SK-N-SH (cell line): ENCODE measurements around the gene TBC1D5. TPM values are rescaled to one million over a fixed set of nuclear protein-coding genes. Genes with fewer than 3 reads are reported as not detected.
"Not testable (repeated sequence)": the region's sequence is repeated elsewhere in the genome, so short reads cannot be mapped to it uniquely, and the experiment has no call there.

Experiments
- CTCF ChIA-PET: fragments of 300-600, 350-600 bp; formaldehyde crosslinking; extraction: SDS; loops from one replicate; lab custom pipeline; 2021; lab: Yijun Ruan, JAX
- POLR2A ChIA-PET: fragments of 350-600 bp; sonication (Branson Sonifier 250); formaldehyde crosslinking; extraction: SDS; loops from one replicate; lab custom pipeline; 2020; ENCODE audit warnings: antibody characterized with exemption, inconsistent platforms; lab: Yijun Ruan, JAX
- DNase-seq: peaks from one replicate; pipeline ENCODE4 v3.0.0; 2012
- H2AFZ ChIP-seq: fragments of 200-600 bp; sonication (generic); 2 replicates; pipeline ENCODE4 v1.8.1; 2016; ENCODE audit warnings: antibody characterized with exemption, mild to moderate bottlenecking, low read depth
- H3F3A ChIP-seq: fragments of 200-600 bp; sonication (generic); replicated peaks from 2 replicates; pipeline ENCODE3; 2016; ENCODE audit warnings: antibody characterized with exemption, mild to moderate bottlenecking; ENCODE audit not compliant: insufficient read depth
- H3K27ac ChIP-seq, 2 experiments: fragments of 200-500 bp in 1 of 2; fragments of 200-600 bp in 1 of 2; sonication (Bioruptor generic) in 1 of 2; sonication (generic), shearing (Covaris generic) in 1 of 2; 2 replicates each; pipeline versions ENCODE4 v1.5.1 to v1.6.1; 2014 to 2016; ENCODE audit warnings: low read depth in 2 of 2, inconsistent platforms in 1 of 2, low read length in 1 of 2, mild to moderate bottlenecking in 1 of 2, mixed read lengths in 1 of 2
- H3K27me3 ChIP-seq: fragments of 200-600 bp; sonication (generic), shearing (Covaris generic); 2 replicates; pipeline ENCODE4 v1.6.1; 2016; ENCODE audit warnings: mixed run types; ENCODE audit not compliant: insufficient read depth
- H3K36me3 ChIP-seq, 2 experiments: fragments of 200-500 bp in 1 of 2; fragments of 200-600 bp in 1 of 2; sonication (Bioruptor generic) in 1 of 2; sonication (generic) in 1 of 2; replicated peaks in 1 of 2; 2 replicates each; pipeline versions ENCODE3 to v1.5.1; 2014 to 2016; ENCODE audit warnings: low read length in 1 of 2, mild to moderate bottlenecking in 1 of 2; ENCODE audit not compliant: insufficient read depth in 2 of 2, control insufficient read depth in 1 of 2
- H3K4me1 ChIP-seq, 2 experiments: fragments of 200-500 bp in 1 of 2; fragments of 200-600 bp in 1 of 2; sonication (Bioruptor generic) in 1 of 2; sonication (generic), shearing (Covaris generic) in 1 of 2; 2 replicates each; pipeline versions ENCODE4 v1.5.1 to v1.6.1; 2014 to 2016; ENCODE audit warnings: low read depth in 1 of 2, low read length in 1 of 2, mixed run types in 1 of 2; ENCODE audit not compliant: insufficient read depth in 2 of 2, control insufficient read depth in 1 of 2
- H3K4me2 ChIP-seq: fragments of 200-600 bp; sonication (generic), shearing (Covaris generic); 2 replicates; pipeline ENCODE4 v1.6.1; 2017; ENCODE audit warnings: mixed run types
- H3K4me3 ChIP-seq, 2 experiments: fragments of 200-500 bp in 1 of 2; fragments of 200-600 bp in 1 of 2; sonication (Bioruptor generic) in 1 of 2; sonication (generic), shearing (Covaris generic) in 1 of 2; 2 replicates each; pipeline versions ENCODE4 v1.5.1 to v1.8.1; 2014 to 2016; ENCODE audit warnings: low read depth in 2 of 2, inconsistent platforms in 1 of 2, low read length in 1 of 2, mild to moderate bottlenecking in 1 of 2, mixed read lengths in 1 of 2, moderate library complexity in 1 of 2
- H3K79me2 ChIP-seq: fragments of 200-600 bp; sonication (generic); 2 replicates; pipeline ENCODE4 v1.8.1; 2017; ENCODE audit warnings: mild to moderate bottlenecking; ENCODE audit not compliant: insufficient read depth
- H3K9ac ChIP-seq: fragments of 200-600 bp; sonication (generic); 2 replicates; pipeline ENCODE4 v1.6.1; 2017; ENCODE audit warnings: mixed run types
- H3K9me2 ChIP-seq: fragments of 200-600 bp; sonication (generic); 2 replicates; pipeline ENCODE4 v1.6.1; 2017; ENCODE audit warnings: mixed run types
- H3K9me3 ChIP-seq: fragments of 200-600 bp; sonication (generic); 2 replicates; pipeline ENCODE4 v1.6.1; 2017; ENCODE audit warnings: mixed run types, mild to moderate bottlenecking, moderate library complexity
- H4K20me1 ChIP-seq: fragments of 200-600 bp; sonication (generic); 2 replicates; pipeline ENCODE4 v1.6.1; 2017; ENCODE audit warnings: mild to moderate bottlenecking, mixed run types; ENCODE audit not compliant: insufficient read depth
- CHD2 ChIP-seq: fragments of 150-350 bp; IDR thresholded peaks from 2 replicates; pipeline ENCODE4 v1.6.1; 2018; ENCODE audit warnings: low read length; ENCODE audit not compliant: partially characterized antibody
- ELF1 ChIP-seq: IDR thresholded peaks from 2 replicates; pipeline ENCODE4 v1.4.0; 2012
- EP300 ChIP-seq, 2 experiments: IDR thresholded peaks; 2 replicates each; pipeline versions ENCODE4 v1.4.0 to v1.6.1; 2012; ENCODE audit warnings: borderline replicate concordance in 1 of 2, low read depth in 1 of 2, low read length in 1 of 2
- FOSL2 ChIP-seq: IDR thresholded peaks from 2 replicates; pipeline ENCODE4 v1.4.0; 2012; ENCODE audit warnings: low read depth, mild to moderate bottlenecking, moderate library complexity, borderline replicate concordance
- GABPA ChIP-seq: IDR thresholded peaks from 2 replicates; pipeline ENCODE4 v1.4.0; 2012; ENCODE audit warnings: low read depth, mild to moderate bottlenecking
- GATA2 ChIP-seq: sonication (generic); formaldehyde crosslinking; IDR thresholded peaks from 2 replicates; pipeline ENCODE4 v1.5.0; 2020; ENCODE audit warnings: mild to moderate bottlenecking, missing genetic modification reagents
- JUND ChIP-seq: IDR thresholded peaks from 2 replicates; pipeline ENCODE4 v1.4.0; 2012
- RCOR1 ChIP-seq: fragments of 150-350 bp; IDR thresholded peaks from 2 replicates; pipeline ENCODE4 v1.6.1; 2017; ENCODE audit warnings: antibody characterized with exemption, low read length
- RFX5 ChIP-seq: IDR thresholded peaks from 2 replicates; pipeline ENCODE4 v1.6.1; 2012; ENCODE audit warnings: mild to moderate bottlenecking, improper control_type of control experiment, low read length
- TCF12 ChIP-seq: IDR thresholded peaks from 2 replicates; pipeline ENCODE4 v1.4.0; 2012
- TEAD4 ChIP-seq: IDR thresholded peaks from 2 replicates; pipeline ENCODE4 v1.4.0; 2012; ENCODE audit warnings: mild to moderate bottlenecking, borderline replicate concordance; ENCODE audit not compliant: insufficient read depth
- WGBS: methylation state at CpG from one replicate; pipeline ENCODE4 v1.1.6; 2017; ENCODE audit warnings: low lambda C conversion rate; 5-methylcytosine and 5-hydroxymethylcytosine counted together
- polyA plus RNA-seq, 3 experiments: library from polyadenylated mRNA; depleted of rRNA; stranded (reverse); fragments of >200 nt; gene quantifications; 2 replicates each; pipeline ENCODE4 v1.2.3, GENCODE V29; 2012
- TF ChIP-seq, protein P1 (sequence below): IDR thresholded peaks from 2 replicates; pipeline ENCODE4 v1.4.0; 2012; ENCODE audit warnings: low read depth, borderline replicate concordance
- TF ChIP-seq, protein P2 (sequence below): fragments of 200-600 bp; sonication (generic); IDR thresholded peaks from 2 replicates; pipeline ENCODE4 v1.6.1; 2017; ENCODE audit warnings: antibody characterized with exemption, mild to moderate bottlenecking, moderate library complexity

TBC1D5 gene
- polyA plus RNA-seq, 1 of the 3 experiments (the other 2 are of a cell fraction) = 19.5 TPM

DNA sequence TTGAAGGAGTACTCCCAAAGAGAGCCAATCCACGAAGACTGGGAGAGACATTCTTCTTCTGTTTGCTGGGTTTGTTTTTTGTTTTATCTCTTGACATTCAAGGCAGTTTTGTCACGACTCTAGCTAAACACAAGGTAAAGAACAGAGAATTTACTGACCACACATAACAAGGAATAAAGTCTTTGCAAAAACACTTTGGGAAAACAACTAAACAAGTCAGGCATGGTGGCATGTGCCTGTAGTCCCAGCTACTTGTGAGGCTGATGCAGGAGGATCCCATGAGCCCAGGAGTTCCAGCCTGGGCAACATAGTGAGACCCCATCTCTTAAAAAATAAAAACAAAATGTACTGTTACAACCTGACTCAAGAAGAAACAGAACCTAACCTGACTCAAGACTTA, 28.0 kb downstream of the TBC1D5 start (continued):
- TF ChIP-seq, protein P1, sequence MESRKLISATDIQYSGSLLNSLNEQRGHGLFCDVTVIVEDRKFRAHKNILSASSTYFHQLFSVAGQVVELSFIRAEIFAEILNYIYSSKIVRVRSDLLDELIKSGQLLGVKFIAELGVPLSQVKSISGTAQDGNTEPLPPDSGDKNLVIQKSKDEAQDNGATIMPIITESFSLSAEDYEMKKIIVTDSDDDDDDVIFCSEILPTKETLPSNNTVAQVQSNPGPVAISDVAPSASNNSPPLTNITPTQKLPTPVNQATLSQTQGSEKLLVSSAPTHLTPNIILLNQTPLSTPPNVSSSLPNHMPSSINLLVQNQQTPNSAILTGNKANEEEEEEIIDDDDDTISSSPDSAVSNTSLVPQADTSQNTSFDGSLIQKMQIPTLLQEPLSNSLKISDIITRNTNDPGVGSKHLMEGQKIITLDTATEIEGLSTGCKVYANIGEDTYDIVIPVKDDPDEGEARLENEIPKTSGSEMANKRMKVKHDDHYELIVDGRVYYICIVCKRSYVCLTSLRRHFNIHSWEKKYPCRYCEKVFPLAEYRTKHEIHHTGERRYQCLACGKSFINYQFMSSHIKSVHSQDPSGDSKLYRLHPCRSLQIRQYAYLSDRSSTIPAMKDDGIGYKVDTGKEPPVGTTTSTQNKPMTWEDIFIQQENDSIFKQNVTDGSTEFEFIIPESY = no peak
- TF ChIP-seq GATA2 (CRISPR knock-in tag) (no peak), JUND (no peak)

DNA sequence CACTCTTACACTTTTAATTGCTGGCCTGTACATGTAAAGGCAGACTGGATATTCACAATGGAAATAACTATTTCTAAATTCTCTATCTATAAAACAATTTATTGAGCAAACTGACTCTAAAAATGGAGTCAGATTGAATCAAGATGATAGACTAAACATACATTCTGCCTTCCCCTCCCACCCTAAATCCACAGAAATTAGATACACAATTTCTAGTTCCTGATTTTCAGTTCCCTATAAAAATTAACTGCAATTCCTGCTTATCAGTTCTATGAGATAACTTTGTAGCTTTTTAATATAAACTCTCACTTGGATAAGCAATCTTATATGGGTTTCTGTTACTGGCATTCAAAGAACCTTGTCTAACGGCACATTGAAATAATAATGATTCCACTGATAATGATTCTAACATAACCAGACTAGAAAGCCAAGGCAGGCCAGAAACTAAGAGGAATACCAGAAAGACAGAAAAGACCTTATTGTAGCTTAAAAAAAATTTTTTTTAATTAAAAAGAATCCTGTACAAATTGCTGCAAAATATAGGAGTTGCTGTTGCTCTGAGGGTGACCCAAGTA, 33.1 kb downstream of the TBC1D5 start:
- peak; percentile 36 for DNase-seq
- peaks cover 0 to 3% of the 10 kb centered on the region in 2 experiments; a peak in 2 of 4 replicates for H3K4me1 ChIP-seq
- peaks cover 4% of the 10 kb centered on the region for H3F3A ChIP-seq
- H3K9me2 ChIP-seq = no peaks in the 10 kb centered on the region; the same call in 1 of the 2 replicates
- WGBS = 81% methylated on average over 1 of the region's 1 CpG
- no peak overlapping the region for H3K4me2 ChIP-seq
- H3K4me3 ChIP-seq = no peak overlapping the region
- H3K9ac ChIP-seq = no peak overlapping the region
- H3K27ac ChIP-seq = peak overlapping the region in 1 of 2 experiments; percentile 48; a peak in 2 of 4 replicates
- peak; percentile 35; the same call in 1 of the 2 replicates for TF ChIP-seq GATA2 (CRISPR knock-in tag)
- TF ChIP-seq RCOR1 = 0 out of 2 replicates have a peak, but pooled peaks have one; percentile 10
- TF ChIP-seq CHD2 = peak; percentile 15
- no peak for TF ChIP-seq RFX5
- TF ChIP-seq, all 33 proteins: peak for 3
- Histone ChIP-seq H4K20me1 (no peaks in the 10 kb centered on the region), H3K9me3 (0 out of 2 replicates have a peak, but pooled peaks cover 5% of the 10 kb centered on the region), H3K27me3 (no peaks in the 10 kb centered on the region), H2AFZ (no peak overlapping the region), H3K79me2 (peaks cover 24% of the 10 kb centered on the region), H3K36me3 (peaks cover 0 to 9% of the 10 kb centered on the region in 2 experiments)
- CTCF ChIA-PET = interaction anchor here (0.9 to 1.3 kb wide), 2 partner anchors 64 to 193 kb away, joined by 3 read pairs; no protein-coding TSS in a partner anchor
- POLR2A ChIA-PET = no interaction called here

DNA sequence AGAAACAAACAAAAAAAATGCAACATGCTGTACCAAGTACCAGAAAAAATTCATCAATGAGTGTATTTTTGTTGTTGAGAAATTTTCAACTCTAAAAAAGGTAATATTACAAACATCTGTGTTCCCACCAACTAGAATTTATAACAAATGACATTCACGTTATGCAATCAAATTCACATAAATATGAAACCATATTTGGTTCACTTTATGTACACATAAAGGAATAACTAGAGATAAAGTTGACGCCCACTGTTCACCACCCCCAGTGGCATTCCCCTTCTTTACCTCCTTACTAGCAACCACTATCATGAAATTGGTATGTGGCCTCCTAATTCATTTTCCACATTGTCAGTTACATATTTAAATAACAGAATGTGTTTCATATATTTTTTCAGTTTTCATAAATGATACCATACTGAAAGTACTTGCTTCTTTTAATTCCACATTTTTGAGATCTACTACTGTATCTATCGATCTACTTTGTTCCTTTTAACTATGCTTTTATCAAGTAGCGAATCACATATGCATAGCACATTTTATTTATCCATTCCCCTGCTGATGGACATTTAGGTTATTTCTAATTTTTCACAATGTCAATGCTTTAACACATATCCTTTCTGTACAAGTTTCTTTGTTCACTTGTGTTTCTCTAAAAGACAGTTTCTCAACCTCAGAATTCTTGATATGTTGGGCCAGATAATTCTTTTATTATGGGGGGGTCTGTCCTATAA, 34.5 kb downstream of the TBC1D5 start:
- no peak overlapping the region for H3K4me3 ChIP-seq
- H3K4me2 ChIP-seq = no peak overlapping the region
- POLR2A ChIA-PET = no interaction called here
- H3K27me3 ChIP-seq = no peaks in the 10 kb centered on the region
- no peak overlapping the region for H3K9ac ChIP-seq
- peaks cover 4% of the 10 kb centered on the region for H3F3A ChIP-seq
- no peaks in the 10 kb centered on the region for H3K9me3 ChIP-seq
- H3K36me3 ChIP-seq = peaks cover 0 to 3% of the 10 kb centered on the region in 2 experiments
- no peaks in the 10 kb centered on the region for H4K20me1 ChIP-seq
- no peak overlapping the region for H2AFZ ChIP-seq
- H3K4me1 ChIP-seq = peaks cover 0 to 3% of the 10 kb centered on the region in 2 experiments; a peak in 2 of 4 replicates
- no peak for TF ChIP-seq FOSL2
- no peak for TF ChIP-seq GABPA
- no peak for TF ChIP-seq RFX5
- no peak for TF ChIP-seq EP300 (IDR thresholded peaks at IDR 0.05; ENCODE audit: borderline replicate concordance in 1 of 2, low read depth in 1 of 2, low read length in 1 of 2)
- TF ChIP-seq TCF12 = no peak
- TF ChIP-seq TEAD4 = no peak
- no peak for TF ChIP-seq CHD2
- TF ChIP-seq, protein P2, sequence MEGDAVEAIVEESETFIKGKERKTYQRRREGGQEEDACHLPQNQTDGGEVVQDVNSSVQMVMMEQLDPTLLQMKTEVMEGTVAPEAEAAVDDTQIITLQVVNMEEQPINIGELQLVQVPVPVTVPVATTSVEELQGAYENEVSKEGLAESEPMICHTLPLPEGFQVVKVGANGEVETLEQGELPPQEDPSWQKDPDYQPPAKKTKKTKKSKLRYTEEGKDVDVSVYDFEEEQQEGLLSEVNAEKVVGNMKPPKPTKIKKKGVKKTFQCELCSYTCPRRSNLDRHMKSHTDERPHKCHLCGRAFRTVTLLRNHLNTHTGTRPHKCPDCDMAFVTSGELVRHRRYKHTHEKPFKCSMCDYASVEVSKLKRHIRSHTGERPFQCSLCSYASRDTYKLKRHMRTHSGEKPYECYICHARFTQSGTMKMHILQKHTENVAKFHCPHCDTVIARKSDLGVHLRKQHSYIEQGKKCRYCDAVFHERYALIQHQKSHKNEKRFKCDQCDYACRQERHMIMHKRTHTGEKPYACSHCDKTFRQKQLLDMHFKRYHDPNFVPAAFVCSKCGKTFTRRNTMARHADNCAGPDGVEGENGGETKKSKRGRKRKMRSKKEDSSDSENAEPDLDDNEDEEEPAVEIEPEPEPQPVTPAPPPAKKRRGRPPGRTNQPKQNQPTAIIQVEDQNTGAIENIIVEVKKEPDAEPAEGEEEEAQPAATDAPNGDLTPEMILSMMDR = no peak
- no peak for TF ChIP-seq ELF1
- H3K9me2 ChIP-seq = no peaks in the 10 kb centered on the region; the same call in 1 of the 2 replicates
- H3K79me2 ChIP-seq = peaks cover 16% of the 10 kb centered on the region
- CTCF ChIA-PET = no interaction called here
- no peak for DNase-seq
- WGBS = 77% methylated on average over 4 of the region's 4 CpGs
- no peak overlapping the region for H3K27ac ChIP-seq

DNA sequence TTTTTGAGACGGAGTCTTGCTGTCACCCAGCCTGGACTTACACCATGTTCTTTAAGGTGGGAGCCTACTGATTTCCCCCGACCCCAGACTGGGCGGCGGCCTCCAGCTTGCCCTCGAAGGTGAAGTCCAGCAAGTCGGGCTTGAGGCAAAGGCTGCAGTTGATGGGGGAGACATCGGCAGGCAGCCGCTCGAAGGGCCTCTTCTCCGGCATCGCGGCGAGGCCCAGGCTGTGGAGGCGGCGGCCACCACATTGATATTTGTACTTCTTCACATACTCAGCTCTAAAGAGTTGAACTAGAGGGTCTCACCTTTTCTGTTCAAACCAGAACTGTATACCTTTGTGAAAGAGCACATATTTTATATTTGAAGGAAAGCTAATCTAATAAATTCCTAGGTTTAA, 36.4 kb downstream of the TBC1D5 start:
- not testable (repeated sequence) for H3K27ac ChIP-seq

More for the DNA sequence above, 36.4 kb downstream of the TBC1D5 start:
- H3K9me2 ChIP-seq, POLR2A ChIA-PET, H3K4me2 ChIP-seq, H2AFZ ChIP-seq, H3K36me3 ChIP-seq, H3K9me3 ChIP-seq, CTCF ChIA-PET, H3K9ac ChIP-seq, H4K20me1 ChIP-seq, DNase-seq, H3K27me3 ChIP-seq, H3K4me3 ChIP-seq, H3F3A ChIP-seq, H3K4me1 ChIP-seq: not testable (repeated sequence)
- WGBS = 99% methylated on average over 15 of the region's 15 CpGs
- H3K79me2 ChIP-seq = peaks cover 16% of the 10 kb centered on the region
